ENCODE data around the gene KLHL7. TPM values are rescaled to one million over a fixed set of nuclear protein-coding genes. Genes with fewer than 3 reads are reported as not detected.

The KLHL7 gene
- total RNA-seq, 1 experiment from 2014 or later, result 20.6 TPM

DNA sequence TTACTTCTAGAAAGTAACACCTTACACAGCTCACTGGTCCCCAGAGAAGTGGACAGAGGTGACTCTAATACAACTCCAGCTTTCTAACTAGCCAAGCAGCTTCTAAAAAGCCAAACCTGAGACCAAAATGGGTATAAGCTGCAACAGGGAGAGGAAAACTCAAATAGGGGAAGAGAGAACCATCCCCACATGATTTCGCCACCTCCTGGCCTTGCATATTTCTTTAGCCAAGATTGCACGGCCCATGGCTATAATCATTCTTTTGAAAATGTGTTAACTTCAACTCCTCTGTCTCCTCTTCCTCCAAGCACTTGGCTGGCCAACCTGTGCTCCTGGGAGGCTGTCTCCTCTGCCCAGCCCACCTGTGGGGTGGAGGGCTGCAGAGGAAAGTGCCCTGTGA is 104.9 kb downstream of the KLHL7 start:
- ChIA-PET CTCF (no interaction called here), RAD21 (ENCODE audit: low non-redundant PET in 1 of 2, low total read pairs in 2 of 2, uncharacterized antibody in 2 of 2, unreplicated experiment in 2 of 2) (no interaction called here), POLR2A (no interaction called here)
- Histone ChIP-seq H3K9ac (ENCODE audit: low read length) (no peak overlapping the region), H3K4me1 (ENCODE audit: control insufficient read depth in 1 of 2, insufficient read depth in 2 of 2, low read length in 2 of 2) (no peaks in the 10 kb centered on the region), H3K79me2 (ENCODE audit: insufficient read depth, low read length) (no peaks in the 10 kb centered on the region), H3K27me3 (ENCODE audit: insufficient read depth, low read length) (no peaks in the 10 kb centered on the region), H3K9me3 (ENCODE audit: control insufficient read depth in 1 of 2, insufficient read depth in 1 of 2, low read depth in 1 of 2, low read length in 2 of 2) (no peaks in the 10 kb centered on the region), H3K4me2 (ENCODE audit: low read length) (no peak overlapping the region), H3K27ac (ENCODE audit: low read depth, low read length) (no peak overlapping the region), H3K4me3 (replicated peaks in 1 of 2; ENCODE audit: low read depth in 1 of 2, low read length in 2 of 2) (no peak overlapping the region), H3K36me3 (ENCODE audit: control insufficient read depth in 1 of 2, insufficient read depth in 2 of 2, low read length in 2 of 2) (no peaks in the 10 kb centered on the region), H2AFZ (ENCODE audit: low read depth, low read length, poor library complexity, severe bottlenecking) (no peak overlapping the region), H4K20me1 (ENCODE audit: insufficient read depth) (no peaks in the 10 kb centered on the region), H3K9me2 (ENCODE audit: insufficient read depth) (no peaks in the 10 kb centered on the region)
- DNase-seq (ENCODE audit: low read depth, low spot score), result no peak
- intact Hi-C loops (cut with micrococcal nuclease), result no loop called here
- BruUV-seq (replicated peaks), result no TSS peak
- no peak for TF ChIP-seq ELF1 (IDR thresholded peaks at IDR 0.05; ENCODE audit: borderline replicate concordance, low read depth)
- TF ChIP-seq, protein P1, sequence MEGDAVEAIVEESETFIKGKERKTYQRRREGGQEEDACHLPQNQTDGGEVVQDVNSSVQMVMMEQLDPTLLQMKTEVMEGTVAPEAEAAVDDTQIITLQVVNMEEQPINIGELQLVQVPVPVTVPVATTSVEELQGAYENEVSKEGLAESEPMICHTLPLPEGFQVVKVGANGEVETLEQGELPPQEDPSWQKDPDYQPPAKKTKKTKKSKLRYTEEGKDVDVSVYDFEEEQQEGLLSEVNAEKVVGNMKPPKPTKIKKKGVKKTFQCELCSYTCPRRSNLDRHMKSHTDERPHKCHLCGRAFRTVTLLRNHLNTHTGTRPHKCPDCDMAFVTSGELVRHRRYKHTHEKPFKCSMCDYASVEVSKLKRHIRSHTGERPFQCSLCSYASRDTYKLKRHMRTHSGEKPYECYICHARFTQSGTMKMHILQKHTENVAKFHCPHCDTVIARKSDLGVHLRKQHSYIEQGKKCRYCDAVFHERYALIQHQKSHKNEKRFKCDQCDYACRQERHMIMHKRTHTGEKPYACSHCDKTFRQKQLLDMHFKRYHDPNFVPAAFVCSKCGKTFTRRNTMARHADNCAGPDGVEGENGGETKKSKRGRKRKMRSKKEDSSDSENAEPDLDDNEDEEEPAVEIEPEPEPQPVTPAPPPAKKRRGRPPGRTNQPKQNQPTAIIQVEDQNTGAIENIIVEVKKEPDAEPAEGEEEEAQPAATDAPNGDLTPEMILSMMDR (IDR thresholded peaks at IDR 0.05 in 2 of 3, conservative IDR thresholded peaks at IDR 0.05 in 1 of 3; ENCODE audit: borderline replicate concordance in 1 of 3, insufficient read depth in 1 of 3, low read depth in 2 of 3, low read length in 2 of 3), result no peak
- TF ChIP-seq SIN3A (IDR thresholded peaks at IDR 0.05; ENCODE audit: low read depth), result no peak
- no peak for TF ChIP-seq EZH2phosphoT487 (IDR thresholded peaks at IDR 0.05; ENCODE audit: borderline replicate concordance)
- TF ChIP-seq SP1 (IDR thresholded peaks at IDR 0.05; ENCODE audit: low read depth), result no peak
- no peak for TF ChIP-seq TCF7L2 (IDR thresholded peaks at IDR 0.05; ENCODE audit: borderline replicate concordance, extremely low read depth, insufficient read depth, insufficient read length)
- no peak for TF ChIP-seq FOSL1 (IDR thresholded peaks at IDR 0.05; ENCODE audit: low read depth)
- TF ChIP-seq POLR2AphosphoS5 (IDR thresholded peaks at IDR 0.05; ENCODE audit: low read depth, low read length), result no peak
- TF ChIP-seq POLR2A (IDR thresholded peaks at IDR 0.05; ENCODE audit: borderline replicate concordance, extremely low read depth, insufficient read depth, insufficient read length), result no peak
- no peak for TF ChIP-seq EGR1 (IDR thresholded peaks at IDR 0.05; ENCODE audit: low read depth)
- TF ChIP-seq, protein P2, sequence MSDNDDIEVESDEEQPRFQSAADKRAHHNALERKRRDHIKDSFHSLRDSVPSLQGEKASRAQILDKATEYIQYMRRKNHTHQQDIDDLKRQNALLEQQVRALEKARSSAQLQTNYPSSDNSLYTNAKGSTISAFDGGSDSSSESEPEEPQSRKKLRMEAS (IDR thresholded peaks at IDR 0.05), result no peak
- no peak for TF ChIP-seq JUND (IDR thresholded peaks at IDR 0.05)
- TF ChIP-seq, protein P3, sequence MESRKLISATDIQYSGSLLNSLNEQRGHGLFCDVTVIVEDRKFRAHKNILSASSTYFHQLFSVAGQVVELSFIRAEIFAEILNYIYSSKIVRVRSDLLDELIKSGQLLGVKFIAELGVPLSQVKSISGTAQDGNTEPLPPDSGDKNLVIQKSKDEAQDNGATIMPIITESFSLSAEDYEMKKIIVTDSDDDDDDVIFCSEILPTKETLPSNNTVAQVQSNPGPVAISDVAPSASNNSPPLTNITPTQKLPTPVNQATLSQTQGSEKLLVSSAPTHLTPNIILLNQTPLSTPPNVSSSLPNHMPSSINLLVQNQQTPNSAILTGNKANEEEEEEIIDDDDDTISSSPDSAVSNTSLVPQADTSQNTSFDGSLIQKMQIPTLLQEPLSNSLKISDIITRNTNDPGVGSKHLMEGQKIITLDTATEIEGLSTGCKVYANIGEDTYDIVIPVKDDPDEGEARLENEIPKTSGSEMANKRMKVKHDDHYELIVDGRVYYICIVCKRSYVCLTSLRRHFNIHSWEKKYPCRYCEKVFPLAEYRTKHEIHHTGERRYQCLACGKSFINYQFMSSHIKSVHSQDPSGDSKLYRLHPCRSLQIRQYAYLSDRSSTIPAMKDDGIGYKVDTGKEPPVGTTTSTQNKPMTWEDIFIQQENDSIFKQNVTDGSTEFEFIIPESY (IDR thresholded peaks at IDR 0.05; ENCODE audit: extremely low read depth, insufficient replicate concordance, low read length), result no peak
- TF ChIP-seq, protein P4, sequence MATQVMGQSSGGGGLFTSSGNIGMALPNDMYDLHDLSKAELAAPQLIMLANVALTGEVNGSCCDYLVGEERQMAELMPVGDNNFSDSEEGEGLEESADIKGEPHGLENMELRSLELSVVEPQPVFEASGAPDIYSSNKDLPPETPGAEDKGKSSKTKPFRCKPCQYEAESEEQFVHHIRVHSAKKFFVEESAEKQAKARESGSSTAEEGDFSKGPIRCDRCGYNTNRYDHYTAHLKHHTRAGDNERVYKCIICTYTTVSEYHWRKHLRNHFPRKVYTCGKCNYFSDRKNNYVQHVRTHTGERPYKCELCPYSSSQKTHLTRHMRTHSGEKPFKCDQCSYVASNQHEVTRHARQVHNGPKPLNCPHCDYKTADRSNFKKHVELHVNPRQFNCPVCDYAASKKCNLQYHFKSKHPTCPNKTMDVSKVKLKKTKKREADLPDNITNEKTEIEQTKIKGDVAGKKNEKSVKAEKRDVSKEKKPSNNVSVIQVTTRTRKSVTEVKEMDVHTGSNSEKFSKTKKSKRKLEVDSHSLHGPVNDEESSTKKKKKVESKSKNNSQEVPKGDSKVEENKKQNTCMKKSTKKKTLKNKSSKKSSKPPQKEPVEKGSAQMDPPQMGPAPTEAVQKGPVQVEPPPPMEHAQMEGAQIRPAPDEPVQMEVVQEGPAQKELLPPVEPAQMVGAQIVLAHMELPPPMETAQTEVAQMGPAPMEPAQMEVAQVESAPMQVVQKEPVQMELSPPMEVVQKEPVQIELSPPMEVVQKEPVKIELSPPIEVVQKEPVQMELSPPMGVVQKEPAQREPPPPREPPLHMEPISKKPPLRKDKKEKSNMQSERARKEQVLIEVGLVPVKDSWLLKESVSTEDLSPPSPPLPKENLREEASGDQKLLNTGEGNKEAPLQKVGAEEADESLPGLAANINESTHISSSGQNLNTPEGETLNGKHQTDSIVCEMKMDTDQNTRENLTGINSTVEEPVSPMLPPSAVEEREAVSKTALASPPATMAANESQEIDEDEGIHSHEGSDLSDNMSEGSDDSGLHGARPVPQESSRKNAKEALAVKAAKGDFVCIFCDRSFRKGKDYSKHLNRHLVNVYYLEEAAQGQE (IDR thresholded peaks at IDR 0.05; ENCODE audit: low read depth), result no peak
- TF ChIP-seq EZH2 (IDR thresholded peaks at IDR 0.05), result no peak
- TF ChIP-seq ZNF274 (IDR thresholded peaks at IDR 0.05; ENCODE audit: low read depth, low read length), result no peak
- ATAC-seq, result no peak

Measured in HCT116 (cell line).